Measurements from ENCODE around the gene ABHD16B.
"Not testable (repeated sequence)": the region's sequence is repeated elsewhere in the genome, so short reads cannot be mapped to it uniquely, and the experiment has no call there.

- TF ChIP-seq POLR2A, CTCF, POLR2AphosphoS5, EP300 (IDR thresholded peaks at IDR 0.05): not testable (repeated sequence)
Observed at GRCh38 chr20:63853733-63854068, 7.6 kb upstream of the ABHD16B start.
